HG03097 (cell line): ENCODE results near the gene HBQ1.
A peak's percentile ranks its signal among the peaks of the same experiment; 100 is the strongest.
"Not testable (repeated sequence)": the region's sequence is repeated elsewhere in the genome, so short reads cannot be mapped to it uniquely, and the experiment has no call there.

Source experiments
- ATAC-seq: cut with Tn5 transposase; IDR thresholded peaks from one replicate; pipeline ENCODE4 v1.9.1; 2021; ENCODE audit not compliant: unreplicated experiment, low FRiP score

HBQ1 gene

GRCh38 chr16:200388-200787, 20.1 kb downstream of the HBQ1 start:
- no peak for ATAC-seq

- no peak for ATAC-seq
These were observed 23.0 kb downstream of the HBQ1 start for GRCh38 chr16:203246-203645.

- ATAC-seq, result not testable (repeated sequence)
These were observed 23.8 kb downstream of the HBQ1 start for GRCh38 chr16:204046-204445.

GRCh38 chr16:209359-209758, 29.1 kb downstream of the HBQ1 start:
- ATAC-seq, result not testable (repeated sequence)

- ATAC-seq, result not testable (repeated sequence)
These were observed 31.4 kb downstream of the HBQ1 start for GRCh38 chr16:211631-212180.

GRCh38 chr16:212999-213398, 32.7 kb downstream of the HBQ1 start:
- ATAC-seq, result no peak

- no peak for ATAC-seq
These were observed 39.8 kb downstream of the HBQ1 start for GRCh38 chr16:220021-220420.

GRCh38 chr16:228151-228851, 48.0 kb downstream of the HBQ1 start:
- ATAC-seq, result peak; percentile 13

GRCh38 chr16:228852-229730, 48.8 kb downstream of the HBQ1 start, which contains the start of gene LUC7L:
TSS of gene LUC7L (minus strand) at chr16:229449. CDS start at chr16:229339, 110 bp downstream.
- peak; percentile 77 for ATAC-seq

GRCh38 chr16:229731-230281, 49.5 kb downstream of the HBQ1 start:
- ATAC-seq, result no peak

- not testable (repeated sequence) for ATAC-seq
These were observed 50.1 kb downstream of the HBQ1 start for GRCh38 chr16:230351-230750.
